ENCODE data around the gene TRIM72. TPM values are rescaled to one million over a fixed set of nuclear protein-coding genes. Genes with fewer than 3 reads are reported as not detected.
"Not testable (repeated sequence)": the region's sequence is repeated elsewhere in the genome, so short reads cannot be mapped to it uniquely, and the experiment has no call there.

The TRIM72 gene
- total RNA-seq, 1 experiment from 2014 or later = not detected

- H3K27me3 ChIP-seq (replicated peaks) = no peaks in the 10 kb centered on the region
- peaks cover 100% of the 10 kb centered on the region for H3K36me3 ChIP-seq
- no peak overlapping the region for H3K27ac ChIP-seq
- H3K9me3 ChIP-seq (replicated peaks) = no peaks in the 10 kb centered on the region
- peaks cover 19% of the 10 kb centered on the region for H3K4me1 ChIP-seq (replicated peaks)
- no peak overlapping the region for H3K4me3 ChIP-seq
- no peak for DNase-seq (ENCODE audit: low read depth in 1 of 2, low spot score in 2 of 2)
These were observed 27.7 kb upstream of the TRIM72 start for GRCh38 chr16:31186176-31186575.

- H3K36me3 ChIP-seq = peaks cover 100% of the 10 kb centered on the region
- H3K4me3 ChIP-seq = no peak overlapping the region
- H3K27ac ChIP-seq = no peak overlapping the region
- DNase-seq (ENCODE audit: low read depth in 1 of 2, low spot score in 2 of 2) = no peak
- H3K9me3 ChIP-seq (replicated peaks) = no peaks in the 10 kb centered on the region
- H3K4me1 ChIP-seq (replicated peaks) = peaks cover 17% of the 10 kb centered on the region
- H3K27me3 ChIP-seq (replicated peaks) = no peaks in the 10 kb centered on the region
These were observed 26.8 kb upstream of the TRIM72 start for GRCh38 chr16:31186930-31187807.

- Histone ChIP-seq H3K9me3 (replicated peaks) (no peaks in the 10 kb centered on the region), H3K27me3 (replicated peaks) (no peaks in the 10 kb centered on the region), H3K4me3 (no peak overlapping the region), H3K27ac (no peak overlapping the region), H3K4me1 (replicated peaks) (peaks cover 10% of the 10 kb centered on the region), H3K36me3 (peaks cover 100% of the 10 kb centered on the region)
- no peak for DNase-seq (ENCODE audit: low read depth in 1 of 2, low spot score in 2 of 2)
These were observed 26.1 kb upstream of the TRIM72 start for GRCh38 chr16:31187808-31188189.

GRCh38 chr16:31188450-31189411 is 25.2 kb upstream of the TRIM72 start:
- H3K36me3 ChIP-seq = peaks cover 100% of the 10 kb centered on the region
- no peaks in the 10 kb centered on the region for H3K9me3 ChIP-seq (replicated peaks)
- no peak overlapping the region for H3K4me3 ChIP-seq
- H3K27me3 ChIP-seq (replicated peaks) = no peaks in the 10 kb centered on the region
- H3K4me1 ChIP-seq (replicated peaks) = peaks cover 3% of the 10 kb centered on the region; the same call in 1 of the 2 replicates
- DNase-seq (ENCODE audit: low read depth in 1 of 2, low spot score in 2 of 2) = no peak
- H3K27ac ChIP-seq = no peak overlapping the region

GRCh38 chr16:31189412-31189778 is 24.5 kb upstream of the TRIM72 start:
- peaks cover 100% of the 10 kb centered on the region for H3K36me3 ChIP-seq
- H3K4me1 ChIP-seq (replicated peaks) = 0 out of 2 replicates have a peak, but pooled peaks cover 3% of the 10 kb centered on the region
- DNase-seq (ENCODE audit: low read depth in 1 of 2, low spot score in 2 of 2) = no peak
- no peaks in the 10 kb centered on the region for H3K9me3 ChIP-seq (replicated peaks)
- no peaks in the 10 kb centered on the region for H3K27me3 ChIP-seq (replicated peaks)
- H3K4me3 ChIP-seq = no peak overlapping the region
- H3K27ac ChIP-seq = no peak overlapping the region

- H3K36me3 ChIP-seq = peaks cover 100% of the 10 kb centered on the region
These were observed 23.9 kb upstream of the TRIM72 start for GRCh38 chr16:31190061-31190460.

GRCh38 chr16:31190818-31191444 is 23.0 kb upstream of the TRIM72 start:
- H3K4me3 ChIP-seq = no peak overlapping the region
- no peaks in the 10 kb centered on the region for H3K27me3 ChIP-seq (replicated peaks)
- no peak for DNase-seq (ENCODE audit: low read depth in 1 of 2, low spot score in 2 of 2)
- H3K27ac ChIP-seq = no peak overlapping the region
- H3K4me1 ChIP-seq (replicated peaks) = 0 out of 2 replicates have a peak, but pooled peaks cover 2% of the 10 kb centered on the region
- H3K9me3 ChIP-seq (replicated peaks) = no peaks in the 10 kb centered on the region
- H3K36me3 ChIP-seq = peaks cover 100% of the 10 kb centered on the region

More at GRCh38 chr16:31190061-31190460, 23.9 kb upstream of the TRIM72 start:
- 0 out of 2 replicates have a peak, but pooled peaks cover 3% of the 10 kb centered on the region for H3K4me1 ChIP-seq (replicated peaks)
- no peaks in the 10 kb centered on the region for H3K27me3 ChIP-seq (replicated peaks)
- no peak overlapping the region for H3K4me3 ChIP-seq
- no peaks in the 10 kb centered on the region for H3K9me3 ChIP-seq (replicated peaks)
- H3K27ac ChIP-seq = no peak overlapping the region
- DNase-seq (ENCODE audit: low read depth in 1 of 2, low spot score in 2 of 2) = no peak

GRCh38 chr16:31191697-31192428 is 22.1 kb upstream of the TRIM72 start:
- DNase-seq (ENCODE audit: low read depth in 1 of 2, low spot score in 2 of 2) = no peak
- no peaks in the 10 kb centered on the region for H3K4me1 ChIP-seq (replicated peaks)
- H3K27me3 ChIP-seq (replicated peaks) = no peaks in the 10 kb centered on the region
- no peak overlapping the region for H3K4me3 ChIP-seq
- H3K36me3 ChIP-seq = peaks cover 100% of the 10 kb centered on the region
- H3K27ac ChIP-seq = no peak overlapping the region
- H3K9me3 ChIP-seq (replicated peaks) = no peaks in the 10 kb centered on the region

- DNase-seq (ENCODE audit: low read depth in 1 of 2, low spot score in 2 of 2) = no peak
- no peak overlapping the region for H3K4me3 ChIP-seq
- peaks cover 98% of the 10 kb centered on the region for H3K36me3 ChIP-seq
These were observed 20.9 kb upstream of the TRIM72 start for GRCh38 chr16:31192856-31193642.

GRCh38 chr16:31193874-31194273 is 20.0 kb upstream of the TRIM72 start:
- DNase-seq (ENCODE audit: low read depth in 1 of 2, low spot score in 2 of 2) = no peak
- Histone ChIP-seq H3K9me3 (replicated peaks) (no peaks in the 10 kb centered on the region), H3K27ac (no peak overlapping the region), H3K36me3 (peaks cover 95% of the 10 kb centered on the region), H3K27me3 (replicated peaks) (no peaks in the 10 kb centered on the region), H3K4me1 (replicated peaks) (no peaks in the 10 kb centered on the region), H3K4me3 (no peak overlapping the region)

More at GRCh38 chr16:31192856-31193642, 20.9 kb upstream of the TRIM72 start:
- H3K27ac ChIP-seq = no peak overlapping the region
- H3K4me1 ChIP-seq (replicated peaks) = no peaks in the 10 kb centered on the region
- no peaks in the 10 kb centered on the region for H3K27me3 ChIP-seq (replicated peaks)
- H3K9me3 ChIP-seq (replicated peaks) = no peaks in the 10 kb centered on the region

GRCh38 chr16:31194898-31195297 is 19.0 kb upstream of the TRIM72 start:
- Histone ChIP-seq H3K27ac (no peak overlapping the region), H3K4me3 (no peak overlapping the region), H3K27me3 (replicated peaks) (no peaks in the 10 kb centered on the region), H3K9me3 (replicated peaks) (no peaks in the 10 kb centered on the region), H3K4me1 (replicated peaks) (no peaks in the 10 kb centered on the region), H3K36me3 (peaks cover 95% of the 10 kb centered on the region)
- no peak for DNase-seq (ENCODE audit: low read depth in 1 of 2, low spot score in 2 of 2)

GRCh38 chr16:31195861-31196260 is 18.1 kb upstream of the TRIM72 start:
- not testable (repeated sequence) for DNase-seq (ENCODE audit: low read depth in 1 of 2, low spot score in 2 of 2); H3K4me1 ChIP-seq (replicated peaks); H3K27ac ChIP-seq; H3K27me3 ChIP-seq (replicated peaks); H3K9me3 ChIP-seq (replicated peaks); H3K4me3 ChIP-seq
- H3K36me3 ChIP-seq = peaks cover 85% of the 10 kb centered on the region
